HepG2 (cell line): ENCODE measurements around the gene SRSF1. TPM values are rescaled to one million over a fixed set of nuclear protein-coding genes. Genes with fewer than 3 reads are reported as not detected.
A peak's percentile ranks its signal among the peaks of the same experiment; 100 is the strongest.

ENCODE experiments used
- CBX5 ChIP-seq: sonication (generic); formaldehyde crosslinking; IDR thresholded peaks from 2 replicates; pipeline ENCODE4 v1.4.0; 2020; ENCODE audit warnings: missing genetic modification reagents, borderline replicate concordance
- CREB1 ChIP-seq, 2 experiments: fragments of 450-650 bp in 1 of 2; IDR thresholded peaks; 2 replicates each; pipeline ENCODE4 v1.6.1; 2016 to 2017; ENCODE audit warnings: control low read depth in 1 of 2, mild to moderate bottlenecking in 1 of 2, missing compliant biosample characterization in 1 of 2, missing genetic modification characterization in 1 of 2
- ELF3 ChIP-seq: IDR thresholded peaks from 2 replicates; pipeline ENCODE4 v1.6.1; 2016; ENCODE audit warnings: missing genetic modification reagents, missing compliant biosample characterization
- FOXP4 ChIP-seq: sonication (generic); formaldehyde crosslinking; IDR thresholded peaks from 2 replicates; pipeline ENCODE4 v1.4.0; 2020; ENCODE audit warnings: missing genetic modification reagents
- GPN1 ChIP-seq: sonication (generic); formaldehyde crosslinking; IDR thresholded peaks from 2 replicates; pipeline ENCODE4 v1.5.1; 2020; ENCODE audit warnings: missing genetic modification reagents, borderline replicate concordance
- HDAC1 ChIP-seq: sonication (generic); formaldehyde crosslinking; IDR thresholded peaks from 2 replicates; pipeline ENCODE4 v1.5.1; 2020; ENCODE audit warnings: mild to moderate bottlenecking, missing genetic modification reagents
- HNF4G ChIP-seq, 2 experiments: sonication (generic) in 1 of 2; formaldehyde crosslinking in 1 of 2; IDR thresholded peaks; 2 replicates each; pipeline versions ENCODE4 v1.4.0 to v1.6.1; 2011 to 2020; ENCODE audit warnings: borderline replicate concordance in 2 of 2, low read depth in 2 of 2, mild to moderate bottlenecking in 2 of 2, low read length in 1 of 2, missing genetic modification reagents in 1 of 2, moderate library complexity in 1 of 2
- IRF2 ChIP-seq: IDR thresholded peaks from 2 replicates; pipeline ENCODE4 v1.6.1; 2018; ENCODE audit warnings: missing genetic modification reagents, missing compliant biosample characterization
- LCORL ChIP-seq, 2 experiments: fragments of 450-650 bp in 1 of 2; sonication (generic) in 1 of 2; formaldehyde crosslinking in 1 of 2; IDR thresholded peaks; 2 replicates each; pipeline versions ENCODE4 v1.5.0 to v1.6.1; 2017 to 2020; ENCODE audit warnings: antibody characterized with exemption in 1 of 2, missing genetic modification reagents in 1 of 2
- MXI1 ChIP-seq: IDR thresholded peaks from 3 replicates; pipeline ENCODE4 v1.6.1; 2012; ENCODE audit warnings: low read depth, low read length, inconsistent platforms, borderline replicate concordance
- NFIC ChIP-seq: IDR thresholded peaks from 2 replicates; pipeline ENCODE4 v1.6.1; 2012; ENCODE audit warnings: mild to moderate bottlenecking, low read length, inconsistent platforms
- NR3C1 ChIP-seq: sonication (generic); formaldehyde crosslinking; IDR thresholded peaks from 2 replicates; pipeline ENCODE4 v1.4.0; 2020; ENCODE audit warnings: missing genetic modification reagents
- PAXIP1 ChIP-seq: sonication (generic); formaldehyde crosslinking; conservative IDR thresholded peaks from 2 replicates; pipeline ENCODE4 v1.4.0; 2020; ENCODE audit warnings: mild to moderate bottlenecking, missing genetic modification reagents, moderate library complexity
- RARA ChIP-seq: IDR thresholded peaks from 2 replicates; pipeline ENCODE4 v1.6.1; 2016; ENCODE audit warnings: missing genetic modification reagents, missing compliant biosample characterization
- RXRA ChIP-seq: sonication (generic); formaldehyde crosslinking; IDR thresholded peaks from 2 replicates; pipeline ENCODE4 v1.5.1; 2020; ENCODE audit warnings: missing genetic modification reagents
- SMAD3 ChIP-seq: sonication (generic); formaldehyde crosslinking; IDR thresholded peaks from 2 replicates; pipeline ENCODE4 v1.4.0; 2020; ENCODE audit warnings: missing genetic modification reagents
- TBX2 ChIP-seq: sonication (generic); formaldehyde crosslinking; IDR thresholded peaks from 2 replicates; pipeline ENCODE4 v1.5.0; 2020; ENCODE audit warnings: missing genetic modification reagents, mild to moderate bottlenecking, borderline replicate concordance
- ZNF124 ChIP-seq: sonication (generic); formaldehyde crosslinking; IDR thresholded peaks from 2 replicates; pipeline ENCODE4 v1.4.0; 2020; ENCODE audit warnings: missing genetic modification reagents
- ZNF605 ChIP-seq: sonication (generic); formaldehyde crosslinking; IDR thresholded peaks from 2 replicates; pipeline ENCODE4 v1.8.0; 2022; ENCODE audit warnings: mild to moderate bottlenecking, missing genetic modification reagents
- ZNF614 ChIP-seq: IDR thresholded peaks from 2 replicates; pipeline ENCODE4 v1.6.1; 2018; ENCODE audit warnings: missing biosample characterization, missing genetic modification reagents, inconsistent platforms, borderline replicate concordance
- polyA plus RNA-seq, 8 experiments: library from polyadenylated mRNA; depleted of rRNA in 3 of 8; stranded (reverse) in 7 of 8; unstranded in 1 of 8; fragments of >200 nt; fragmentation: Illumina TruSeq in 4 of 8; extraction: Trizol in 4 of 8; gene quantifications; 2 replicates each; pipeline versions ENCODE4 v1.2.1 to v1.2.3, GENCODE V29; 2011 to 2016; ENCODE audit warnings: low read depth in 4 of 8, missing spikeins in 1 of 8, mixed read lengths in 1 of 8; ENCODE audit not compliant: insufficient read depth in 1 of 8
- total RNA-seq, 5 experiments: library from RNA; depleted of rRNA; stranded (reverse); fragments of >200 nt; fragmentation: Illumina TruSeq; extraction: Trizol; gene quantifications; 2 replicates each; pipeline ENCODE4 v1.2.3, GENCODE V29; 2016; ENCODE audit warnings: low read depth in 1 of 5
- TF ChIP-seq, protein P1 (sequence below): sonication (generic); formaldehyde crosslinking; IDR thresholded peaks from 2 replicates; pipeline ENCODE4 v1.4.0; 2020; ENCODE audit warnings: low read depth, mild to moderate bottlenecking, missing genetic modification reagents
- TF ChIP-seq, protein P2 (sequence below): sonication (generic); formaldehyde crosslinking; conservative IDR thresholded peaks from 2 replicates; pipeline ENCODE4 v1.4.0; 2020; ENCODE audit warnings: missing genetic modification reagents

Gene SRSF1
- total and polyA plus RNA-seq, 2 of the 13 experiments (the other 11 are each of a cell fraction or from before 2014, with no cell fraction given) = 142 to 445 TPM

DNA sequence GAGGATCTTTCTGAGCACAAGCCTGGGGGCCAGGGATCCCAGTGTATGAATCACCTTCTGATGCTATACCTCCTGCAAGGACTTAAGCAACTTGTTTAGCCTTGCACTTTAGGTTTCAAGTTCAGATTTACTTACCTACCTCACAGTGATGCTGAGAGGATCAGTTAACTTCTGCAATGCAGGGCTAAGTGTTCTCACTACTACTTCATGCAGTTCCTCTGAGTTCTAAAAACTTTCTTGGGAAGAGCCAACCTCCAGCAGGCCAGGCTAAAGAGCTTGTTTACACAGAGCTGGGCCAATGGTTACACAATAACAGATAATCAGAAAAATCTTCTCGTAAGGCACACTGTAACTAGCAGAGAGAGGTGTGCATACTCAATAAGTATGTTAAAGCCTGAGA, 32.0 kb downstream of the SRSF1 start (continued):
- TF ChIP-seq, protein P1, sequence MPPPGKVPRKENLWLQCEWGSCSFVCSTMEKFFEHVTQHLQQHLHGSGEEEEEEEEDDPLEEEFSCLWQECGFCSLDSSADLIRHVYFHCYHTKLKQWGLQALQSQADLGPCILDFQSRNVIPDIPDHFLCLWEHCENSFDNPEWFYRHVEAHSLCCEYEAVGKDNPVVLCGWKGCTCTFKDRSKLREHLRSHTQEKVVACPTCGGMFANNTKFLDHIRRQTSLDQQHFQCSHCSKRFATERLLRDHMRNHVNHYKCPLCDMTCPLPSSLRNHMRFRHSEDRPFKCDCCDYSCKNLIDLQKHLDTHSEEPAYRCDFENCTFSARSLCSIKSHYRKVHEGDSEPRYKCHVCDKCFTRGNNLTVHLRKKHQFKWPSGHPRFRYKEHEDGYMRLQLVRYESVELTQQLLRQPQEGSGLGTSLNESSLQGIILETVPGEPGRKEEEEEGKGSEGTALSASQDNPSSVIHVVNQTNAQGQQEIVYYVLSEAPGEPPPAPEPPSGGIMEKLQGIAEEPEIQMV (CRISPR knock-in tag) = no peak
- TF ChIP-seq MXI1 (no peak), CREB1 (IDR thresholded peaks at IDR 0.05) (no peak), CREB1 (CRISPR knock-in tag; IDR thresholded peaks at IDR 0.05) (no peak), IRF2 (CRISPR knock-in tag) (peak; percentile 43; the same call in 1 of the 2 replicates), PAXIP1 (CRISPR knock-in tag) (peak; percentile 69), RARA (0 out of 2 replicates have a peak, but pooled peaks have one; percentile 14), LCORL (IDR thresholded peaks at IDR 0.05) (no peak), LCORL (CRISPR knock-in tag; IDR thresholded peaks at IDR 0.05) (peak; percentile 60; the same call in 1 of the 2 replicates), ZNF614 (CRISPR knock-in tag) (peak; percentile 62; the same call in 1 of the 2 replicates), ZNF605 (CRISPR knock-in tag) (no peak), ELF3 (CRISPR knock-in tag) (0 out of 2 replicates have a peak, but pooled peaks have one; percentile 28), HNF4G (IDR thresholded peaks at IDR 0.05; ENCODE audit: borderline replicate concordance, low read depth, low read length) (0 out of 2 replicates have a peak, but pooled peaks have one; percentile 21), HNF4G (CRISPR knock-in tag; IDR thresholded peaks at IDR 0.05; ENCODE audit: borderline replicate concordance, low read depth) (no peak), RXRA (CRISPR knock-in tag) (no peak), CBX5 (CRISPR knock-in tag) (0 out of 2 replicates have a peak, but pooled peaks have one; percentile 59), NR3C1 (CRISPR knock-in tag) (no peak), NFIC (peak; percentile 40; the same call in 1 of the 2 replicates), GPN1 (CRISPR knock-in tag) (no peak), FOXP4 (CRISPR knock-in tag) (peak; percentile 47; the same call in 1 of the 2 replicates), ZNF124 (CRISPR knock-in tag) (0 out of 2 replicates have a peak, but pooled peaks have one; percentile 54), HDAC1 (CRISPR knock-in tag) (no peak; the same call in 1 of the 2 replicates), TBX2 (CRISPR knock-in tag) (peak; percentile 38; the same call in 1 of the 2 replicates), SMAD3 (CRISPR knock-in tag) (0 out of 2 replicates have a peak, but pooled peaks have one; percentile 48)
- TF ChIP-seq, protein P2, sequence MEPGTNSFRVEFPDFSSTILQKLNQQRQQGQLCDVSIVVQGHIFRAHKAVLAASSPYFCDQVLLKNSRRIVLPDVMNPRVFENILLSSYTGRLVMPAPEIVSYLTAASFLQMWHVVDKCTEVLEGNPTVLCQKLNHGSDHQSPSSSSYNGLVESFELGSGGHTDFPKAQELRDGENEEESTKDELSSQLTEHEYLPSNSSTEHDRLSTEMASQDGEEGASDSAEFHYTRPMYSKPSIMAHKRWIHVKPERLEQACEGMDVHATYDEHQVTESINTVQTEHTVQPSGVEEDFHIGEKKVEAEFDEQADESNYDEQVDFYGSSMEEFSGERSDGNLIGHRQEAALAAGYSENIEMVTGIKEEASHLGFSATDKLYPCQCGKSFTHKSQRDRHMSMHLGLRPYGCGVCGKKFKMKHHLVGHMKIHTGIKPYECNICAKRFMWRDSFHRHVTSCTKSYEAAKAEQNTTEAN (CRISPR knock-in tag) = no peak
